ENCODE measurements around the gene UVRAG.
"Not testable (repeated sequence)": the region's sequence is repeated elsewhere in the genome, so short reads cannot be mapped to it uniquely, and the experiment has no call there.

UVRAG gene

DNA sequence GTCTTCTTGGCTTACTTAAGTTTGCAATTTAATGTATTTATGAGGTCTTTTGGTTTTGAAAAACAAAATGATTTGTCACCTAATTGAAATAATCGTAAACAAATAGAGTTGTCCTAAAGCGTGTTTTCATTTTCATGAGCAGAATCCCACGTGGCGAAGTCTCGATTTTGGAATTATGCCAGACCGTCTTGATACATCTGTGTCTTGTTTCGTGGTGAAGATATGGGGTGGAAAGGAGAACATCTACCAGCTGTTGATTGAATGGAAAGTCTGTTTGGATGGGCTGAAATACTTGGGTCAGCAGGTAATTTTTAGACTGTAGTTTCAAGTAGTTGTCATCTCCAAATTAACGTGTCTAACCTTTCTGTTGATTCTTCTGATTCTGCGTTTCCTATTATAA is 64.7 kb downstream of the UVRAG start:
- no peak for DNase-seq (ENCODE audit: low read depth)

DNA sequence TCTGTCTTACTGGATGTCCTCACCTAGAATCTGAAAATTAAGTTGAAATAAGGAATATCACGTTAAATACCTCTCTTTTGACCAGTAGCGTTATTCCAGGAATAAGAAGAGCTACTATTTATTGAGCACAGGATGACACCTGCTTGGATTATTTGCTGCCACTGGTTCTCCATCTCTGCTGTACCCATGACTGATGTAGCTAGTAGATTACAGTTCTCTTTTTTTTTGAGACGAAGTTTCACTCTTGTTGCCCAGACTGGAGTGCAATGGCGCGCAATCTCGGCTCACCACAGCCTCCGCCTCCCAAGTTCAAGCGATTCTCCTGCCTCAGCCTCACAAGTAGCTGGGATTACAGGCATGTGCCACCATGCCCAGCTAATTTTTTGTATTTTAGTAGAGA is 65.3 kb downstream of the UVRAG start:
- DNase-seq (ENCODE audit: low read depth) = not testable (repeated sequence)

DNA sequence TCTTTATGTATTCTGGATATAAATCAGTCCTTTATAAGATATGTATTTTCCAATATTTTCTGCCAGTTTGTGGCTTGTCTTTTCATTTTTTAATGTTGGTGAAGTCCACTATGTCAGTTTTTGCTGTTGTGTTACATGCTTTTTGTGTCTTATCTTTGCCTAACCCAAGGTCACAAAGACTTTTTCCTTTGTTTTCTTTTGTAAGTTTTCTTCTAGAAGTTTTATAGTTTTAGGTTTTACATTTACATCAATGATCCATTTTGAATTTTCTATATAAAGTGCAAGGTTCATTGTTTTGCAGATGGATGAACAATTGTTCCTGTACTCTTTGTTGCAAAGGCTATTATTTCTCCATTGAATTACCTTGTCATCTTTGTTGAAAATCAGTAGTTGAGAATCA is 69.3 kb downstream of the UVRAG start:
- DNase-seq (ENCODE audit: low read depth) = no peak

DNA sequence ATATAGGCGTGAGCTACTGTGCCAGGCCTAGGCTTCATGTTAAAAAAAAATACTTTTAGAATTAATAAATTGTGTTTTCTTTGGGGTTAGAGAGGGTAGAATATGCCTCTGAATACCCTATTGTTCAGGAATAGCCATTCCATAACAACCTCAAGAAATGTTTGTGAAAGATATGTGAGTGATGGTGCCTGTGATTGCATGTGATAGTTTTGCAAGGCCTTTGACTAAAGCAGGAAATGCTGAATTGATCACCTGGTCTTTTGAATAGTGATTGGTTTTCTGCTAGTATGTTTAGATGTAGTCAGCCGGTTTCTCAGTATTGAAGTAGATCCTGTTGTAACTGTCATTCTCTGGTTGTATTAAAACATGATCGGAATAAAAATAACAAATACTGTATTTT is 73.4 kb downstream of the UVRAG start:
- no peak for DNase-seq (ENCODE audit: low read depth)

DNA sequence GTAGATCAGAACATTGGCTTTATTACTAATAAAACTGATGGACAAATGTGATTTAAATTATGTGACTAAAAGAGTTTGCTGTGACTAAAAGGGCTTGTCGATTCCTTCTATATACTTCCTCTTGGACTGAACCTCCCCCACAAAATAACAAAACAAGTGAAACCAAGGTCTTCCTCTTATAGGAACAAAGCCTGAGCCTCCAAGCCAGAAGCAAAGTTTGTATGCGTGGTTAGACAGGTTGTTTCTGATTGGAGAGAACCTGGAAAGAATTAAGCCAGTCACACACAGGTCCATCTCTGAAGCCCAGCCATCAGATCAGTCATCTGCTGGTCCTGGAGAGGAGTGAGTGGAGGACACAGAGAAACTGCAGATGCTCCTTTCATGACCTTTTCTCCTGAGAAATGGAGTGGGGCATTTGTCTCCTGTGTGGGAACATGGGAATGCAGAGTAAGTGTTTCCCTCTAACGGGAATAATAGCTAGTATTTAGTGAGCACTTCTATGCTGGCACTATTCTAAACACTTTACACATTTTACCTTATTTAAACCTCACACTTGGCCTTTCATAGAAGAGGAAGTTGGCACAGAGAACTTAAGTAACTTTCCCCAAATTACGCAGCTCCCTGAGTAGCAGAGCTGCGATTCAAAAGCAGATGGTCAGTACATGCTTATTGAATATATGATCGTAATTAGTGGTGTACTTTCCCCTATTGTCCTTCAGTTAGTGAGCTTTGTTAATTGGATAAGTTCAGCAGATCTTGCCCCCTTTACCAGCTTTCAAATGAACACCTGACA is 77.1 kb downstream of the UVRAG start:
- no peak for DNase-seq (ENCODE audit: low read depth)

DNA sequence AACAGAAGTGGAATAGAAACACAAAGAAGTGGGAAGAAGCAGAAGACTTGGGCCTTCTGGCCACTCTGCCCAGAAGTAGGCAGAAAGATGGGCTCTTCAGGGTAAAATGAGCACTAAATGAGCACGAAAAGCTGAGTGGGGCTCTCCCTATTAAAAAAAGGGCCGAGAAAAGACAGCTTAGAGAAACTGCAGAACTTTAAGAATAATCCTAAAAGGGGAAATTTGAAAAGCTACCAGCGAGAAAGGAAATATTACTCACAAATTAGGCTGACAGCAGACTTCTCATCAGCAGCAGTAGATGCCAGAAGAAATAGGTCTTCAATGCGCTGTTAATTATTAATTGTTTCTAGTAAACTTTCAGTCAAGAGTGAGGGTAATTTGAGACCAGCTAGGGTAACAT is 78.2 kb downstream of the UVRAG start:
- no peak for DNase-seq (ENCODE audit: low read depth)

DNA sequence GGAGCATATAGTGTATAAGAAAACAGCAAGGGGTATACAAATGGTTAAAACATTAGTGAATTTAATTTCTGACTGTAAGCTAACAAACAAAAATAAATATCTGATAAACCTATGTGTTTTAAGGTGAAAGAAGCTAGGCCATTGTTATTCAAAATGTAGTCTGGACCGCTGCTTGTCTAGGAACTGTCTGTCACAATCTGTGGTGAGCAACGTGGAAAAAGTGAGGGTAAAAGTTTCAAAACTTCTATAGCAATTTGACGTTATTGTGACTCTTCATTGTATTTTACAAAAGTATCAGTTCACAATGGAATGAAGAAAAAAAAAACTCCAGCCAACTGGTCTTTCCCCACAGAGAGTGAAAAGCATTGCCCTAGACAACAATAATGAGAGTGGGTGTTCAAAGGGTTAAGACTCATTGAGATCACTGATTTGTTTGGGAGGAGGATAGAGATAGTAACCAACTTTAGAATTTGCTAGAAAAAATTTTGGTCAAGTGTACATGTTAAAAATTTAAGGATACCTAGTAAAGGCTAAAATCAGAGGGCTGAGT is 79.1 kb downstream of the UVRAG start:
- no peak for DNase-seq (ENCODE audit: low read depth)

DNA sequence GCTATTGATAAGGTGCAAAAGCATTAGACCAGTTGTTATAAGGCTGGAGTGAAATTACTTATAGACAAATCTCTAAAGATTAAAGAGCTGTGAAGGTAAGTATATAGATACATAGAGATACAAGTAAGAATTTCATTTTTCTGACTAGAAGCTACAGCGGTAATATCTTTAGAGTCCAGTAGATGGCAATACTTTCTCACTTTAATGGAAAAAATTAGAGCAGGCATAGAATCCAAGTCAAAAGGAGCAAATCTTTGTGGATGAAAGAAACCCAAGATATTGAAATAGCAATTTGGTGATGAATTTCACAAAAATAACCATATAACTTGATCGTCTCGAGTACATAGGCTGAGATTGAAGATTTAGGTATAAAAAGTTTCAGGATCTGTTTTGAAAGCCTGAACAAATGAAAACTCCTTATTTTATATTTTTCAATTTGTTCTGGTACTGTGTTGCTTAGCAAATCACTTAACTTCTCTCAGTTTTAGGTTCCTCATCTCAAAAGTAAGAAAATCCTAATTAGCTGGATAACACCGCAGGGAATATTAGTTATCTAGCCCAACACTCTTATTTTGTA is 81.9 kb downstream of the UVRAG start:
- DNase-seq (ENCODE audit: low read depth) = no peak

DNA sequence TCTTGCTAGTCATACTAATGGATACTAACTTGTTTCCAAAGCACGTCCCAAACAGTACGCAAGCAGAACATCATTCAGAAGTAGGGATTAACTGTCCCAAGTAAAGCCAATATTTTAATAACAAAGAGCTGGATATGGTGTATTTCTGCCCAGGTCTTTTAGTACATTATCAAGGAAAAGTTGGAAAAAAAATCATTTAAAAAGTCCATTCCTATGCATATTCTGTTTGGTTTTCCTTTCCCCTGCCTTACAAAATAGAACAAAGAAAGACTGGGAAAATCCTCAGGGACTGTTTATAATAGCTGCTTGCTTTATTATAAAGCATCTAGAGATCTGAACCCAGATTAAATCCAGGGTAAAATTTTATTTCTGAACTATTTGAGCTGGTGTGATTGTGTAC is 83.9 kb downstream of the UVRAG start:
- no peak for DNase-seq (ENCODE audit: low read depth)

DNA sequence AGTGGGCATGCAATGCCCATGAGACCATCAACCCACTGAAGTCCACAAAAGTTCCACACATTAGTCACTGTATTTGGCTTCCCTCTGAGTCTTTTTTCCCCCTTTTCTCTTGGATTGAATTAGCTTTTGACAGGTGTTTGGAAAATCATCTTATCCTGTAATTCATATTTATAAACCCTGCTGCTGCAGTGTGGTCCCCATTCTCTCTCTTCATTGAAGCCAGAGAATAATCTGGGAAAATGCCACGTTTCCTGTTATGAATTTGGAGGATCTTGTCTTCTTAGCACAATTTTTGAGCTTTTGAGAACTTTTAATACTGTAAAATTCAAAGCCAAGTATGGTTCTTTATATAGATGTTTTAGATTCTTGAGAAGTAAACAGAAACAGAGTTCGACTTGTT is 84.8 kb downstream of the UVRAG start:
- DNase-seq (ENCODE audit: low read depth) = no peak

DNA sequence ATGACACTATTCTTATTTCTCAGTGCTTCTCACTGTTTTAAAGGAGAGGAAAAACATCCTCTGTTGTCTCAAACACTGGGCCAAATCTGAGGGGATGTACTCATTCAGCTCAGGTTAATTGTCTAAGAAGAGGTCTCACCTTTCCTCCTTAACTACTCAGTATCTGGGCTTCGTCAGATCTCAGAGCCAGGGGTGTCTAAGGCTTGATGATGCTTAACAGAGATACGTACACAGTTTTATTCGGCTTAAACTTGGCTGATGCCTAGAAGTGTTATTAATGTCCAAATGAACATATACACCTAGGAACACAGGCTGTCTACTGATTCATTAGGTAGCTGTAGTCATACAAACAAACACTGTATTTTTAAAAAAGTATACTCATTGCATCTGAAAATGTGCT is 85.8 kb downstream of the UVRAG start:
- no peak for DNase-seq (ENCODE audit: low read depth)

DNA sequence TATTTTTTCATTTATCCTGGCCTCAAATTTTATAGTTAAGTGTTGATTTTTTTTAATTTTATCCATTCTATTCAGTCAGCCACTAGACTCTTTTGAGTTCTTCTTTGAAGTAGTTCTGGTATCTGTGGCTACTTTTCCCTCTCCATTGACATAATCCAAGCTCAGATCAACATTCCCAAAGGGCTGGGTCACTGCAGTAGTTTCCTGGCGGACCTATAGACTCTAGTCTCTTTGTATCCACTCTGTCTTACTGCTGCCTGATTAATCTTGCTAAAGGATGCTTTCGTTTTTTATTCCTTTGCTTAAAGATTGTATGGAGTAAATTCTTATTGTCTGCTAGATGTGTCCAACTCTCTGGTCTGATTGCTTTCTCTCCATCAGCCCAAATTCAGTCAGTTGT is 87.6 kb downstream of the UVRAG start:
- DNase-seq (ENCODE audit: low read depth) = no peak

DNA sequence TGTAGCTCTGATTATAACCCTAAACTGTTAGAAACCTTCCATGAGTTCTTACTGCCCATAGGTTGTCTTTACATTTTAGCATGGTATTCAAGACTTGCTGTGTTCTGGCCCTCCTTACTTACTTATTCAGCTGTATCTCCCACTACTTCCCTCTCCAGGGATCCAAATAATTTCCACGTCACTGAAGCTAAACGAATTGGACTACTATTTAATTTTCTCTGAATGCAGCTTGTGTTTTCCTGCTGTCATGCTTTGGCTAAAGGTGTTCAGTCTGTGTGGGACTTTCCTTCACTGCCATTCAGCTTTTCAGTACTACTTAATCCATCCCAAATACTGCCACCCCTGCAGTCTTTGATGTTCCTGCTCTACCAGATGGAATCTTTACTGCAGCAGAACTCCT is 88.3 kb downstream of the UVRAG start:
- no peak for DNase-seq (ENCODE audit: low read depth)

DNA sequence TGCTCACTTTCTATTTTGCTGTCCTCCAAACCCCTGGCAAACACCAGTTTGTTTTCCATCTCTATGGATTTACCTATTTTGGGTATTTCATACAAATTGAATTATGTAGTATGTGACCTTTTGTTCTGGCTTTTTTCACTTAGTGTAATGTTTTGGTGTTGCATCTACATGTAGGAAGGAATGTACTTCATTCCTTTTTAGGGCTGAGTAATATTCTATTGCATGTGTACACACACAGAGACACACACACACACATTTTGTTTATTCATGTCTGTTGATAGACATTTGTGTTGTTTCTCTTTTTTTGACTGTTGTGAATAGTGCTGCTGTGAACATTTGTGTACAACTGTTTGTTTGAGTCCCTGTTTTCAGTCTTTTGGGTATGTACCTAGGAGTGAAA is 90.4 kb downstream of the UVRAG start:
- DNase-seq (ENCODE audit: low read depth) = no peak

DNA sequence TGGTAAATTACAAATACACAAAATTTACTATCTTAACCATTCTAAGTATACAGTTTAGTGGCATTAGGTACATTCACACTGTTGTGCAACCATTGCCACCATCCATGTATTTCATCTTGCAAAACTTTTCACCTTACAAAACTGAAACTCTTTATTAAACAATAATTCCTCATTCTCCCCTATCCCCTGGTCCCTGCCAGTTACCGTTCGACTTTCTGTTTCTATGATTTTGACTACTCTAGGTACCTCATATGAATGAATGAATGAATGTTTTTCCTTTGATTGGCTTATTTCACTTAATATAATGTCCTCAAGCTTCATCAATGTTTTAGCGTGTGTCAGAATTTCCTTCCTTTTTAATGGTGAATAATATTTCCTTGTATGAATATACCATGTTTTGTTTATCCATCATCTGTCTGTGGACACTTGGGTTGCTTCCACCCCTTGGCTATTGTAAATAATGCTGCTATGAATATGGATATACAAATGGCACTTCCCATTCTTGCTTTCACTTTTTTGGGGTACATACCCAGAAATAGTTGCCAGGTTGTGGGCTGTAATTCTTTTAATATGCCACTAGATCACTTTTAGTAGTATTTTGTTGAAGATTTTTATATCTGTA is 93.0 kb downstream of the UVRAG start:
- no peak for DNase-seq (ENCODE audit: low read depth)

DNA sequence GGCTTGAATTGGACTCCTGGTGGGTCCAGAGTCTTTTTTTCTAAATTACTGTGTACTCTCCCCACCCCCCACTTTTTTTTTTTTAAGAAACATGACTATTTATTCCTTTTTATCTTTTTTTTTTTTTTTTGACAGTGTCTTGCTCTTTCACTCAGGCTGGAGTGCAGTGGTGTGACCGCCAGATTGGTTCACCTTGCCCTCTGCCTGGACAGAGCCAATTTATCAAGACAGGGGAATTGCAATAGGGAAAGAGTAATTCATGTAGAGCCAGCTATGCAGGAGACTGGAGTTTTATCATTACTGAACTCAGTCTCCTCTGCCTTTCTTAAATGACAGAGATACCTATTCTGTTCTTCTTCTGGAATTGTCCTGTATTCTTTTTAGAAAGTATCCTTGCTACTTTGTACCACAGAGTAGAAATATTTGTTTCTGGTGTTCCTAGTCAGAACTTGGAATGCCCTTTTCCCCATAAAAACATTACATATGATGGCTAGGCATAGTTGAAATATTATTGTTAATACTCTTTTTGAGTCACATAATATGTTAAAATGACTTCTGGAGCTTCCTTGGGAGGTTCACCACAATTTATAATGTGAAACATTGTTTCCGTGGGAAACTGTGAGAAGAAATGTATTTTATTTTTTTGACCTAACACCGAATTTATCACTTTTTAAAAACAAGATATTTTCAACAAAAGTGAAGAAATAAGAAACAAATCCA is 95.6 kb downstream of the UVRAG start:
- DNase-seq (ENCODE audit: low read depth) = no peak

DNA sequence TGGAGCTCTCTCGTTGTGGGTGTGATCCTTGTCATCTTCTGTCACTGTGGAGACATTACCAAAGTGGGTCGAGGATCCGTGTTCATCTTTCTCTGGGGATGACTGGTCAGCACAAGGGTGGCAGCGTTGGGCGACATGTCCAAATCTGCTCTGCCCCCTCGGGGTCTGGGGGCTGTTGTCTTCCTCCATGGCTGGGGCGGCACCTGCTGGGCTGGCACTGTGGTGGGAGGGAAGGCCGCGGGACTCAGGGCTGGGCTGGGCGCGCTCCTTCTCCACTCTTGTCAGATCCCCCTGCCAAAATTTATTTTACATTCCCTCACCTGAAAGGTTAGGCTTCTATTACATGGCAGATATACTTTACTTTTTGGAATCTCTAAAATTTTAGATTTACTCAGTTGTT is 96.4 kb downstream of the UVRAG start:
- no peak for DNase-seq (ENCODE audit: low read depth)

DNA sequence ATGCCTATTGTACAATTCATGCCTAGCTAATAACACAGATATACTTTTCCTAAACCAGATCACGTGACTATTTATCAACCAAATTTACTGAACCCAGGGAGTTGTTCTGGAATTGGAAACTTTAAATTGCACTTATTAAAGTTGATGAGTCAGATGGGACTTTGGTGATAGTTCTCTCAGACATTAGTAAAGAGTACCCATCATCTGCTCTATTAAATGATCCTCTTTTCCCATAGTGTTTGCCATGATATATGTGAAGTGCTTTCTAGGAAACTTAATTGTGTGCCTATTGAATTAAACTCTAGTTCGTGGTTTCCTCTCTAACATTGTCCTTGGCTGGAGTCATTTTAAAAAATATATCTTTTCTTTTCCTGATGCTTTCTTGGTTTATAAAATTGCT is 99.0 kb downstream of the UVRAG start:
- DNase-seq (ENCODE audit: low read depth) = no peak

DNA sequence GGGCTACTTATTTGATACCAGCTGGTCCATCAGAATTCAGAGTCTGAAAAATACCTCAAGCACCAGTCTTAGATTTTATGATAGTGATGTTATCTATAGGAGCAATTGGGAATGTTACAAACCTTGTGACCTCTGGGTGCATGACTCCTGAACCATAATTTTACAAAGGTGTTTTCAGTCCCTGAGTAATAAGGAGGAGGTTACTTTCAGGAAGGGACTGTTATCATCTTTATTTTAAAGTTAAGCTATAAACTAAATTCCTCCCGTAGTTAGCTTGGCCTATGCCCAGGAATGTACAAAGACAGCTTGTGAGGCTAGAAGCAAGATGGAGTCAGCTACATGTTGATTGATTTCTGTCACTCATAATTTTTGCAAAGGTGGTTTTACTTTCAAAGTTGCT is 101.9 kb downstream of the UVRAG start:
- no peak for DNase-seq (ENCODE audit: low read depth)

DNA sequence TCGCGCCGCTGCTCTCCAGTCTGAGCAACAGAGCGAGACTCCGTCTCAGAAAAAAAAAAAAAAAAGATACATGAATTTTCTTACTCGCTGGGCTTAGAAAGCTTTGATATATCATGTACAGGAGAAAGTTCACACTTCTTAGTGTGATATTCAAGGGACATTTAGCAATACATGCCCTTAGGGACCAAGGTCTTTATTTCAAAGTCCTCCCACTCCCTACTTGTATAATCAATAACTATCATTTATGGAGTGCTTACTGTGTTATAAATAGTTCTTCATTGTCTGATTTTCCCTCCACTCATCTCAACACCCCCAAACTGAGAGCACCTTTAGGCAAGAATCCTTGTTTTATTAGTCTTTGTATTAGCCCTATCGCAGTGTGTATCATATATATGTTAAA is 103.3 kb downstream of the UVRAG start:
- no peak for DNase-seq (ENCODE audit: low read depth)

DNA sequence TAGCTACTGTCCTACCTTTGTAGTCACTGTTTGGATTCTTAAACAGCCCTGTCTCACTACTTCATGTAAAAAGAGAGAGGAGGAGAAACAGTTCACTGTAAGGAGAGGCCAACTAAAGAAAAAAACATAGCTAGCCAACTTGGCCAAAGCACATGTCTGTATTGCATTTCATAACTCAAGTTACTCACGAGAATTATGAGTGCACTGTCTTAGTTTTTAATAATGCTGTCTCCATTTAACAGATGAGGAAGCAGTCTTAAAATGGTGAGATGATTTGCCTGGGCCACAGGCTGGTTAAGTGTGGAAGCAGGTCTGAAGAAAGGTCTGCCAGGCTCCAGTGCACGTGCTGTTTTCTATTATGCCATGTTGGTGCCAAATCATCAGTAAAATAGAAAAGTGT is 104.5 kb downstream of the UVRAG start:
- DNase-seq (ENCODE audit: low read depth) = no peak

DNA sequence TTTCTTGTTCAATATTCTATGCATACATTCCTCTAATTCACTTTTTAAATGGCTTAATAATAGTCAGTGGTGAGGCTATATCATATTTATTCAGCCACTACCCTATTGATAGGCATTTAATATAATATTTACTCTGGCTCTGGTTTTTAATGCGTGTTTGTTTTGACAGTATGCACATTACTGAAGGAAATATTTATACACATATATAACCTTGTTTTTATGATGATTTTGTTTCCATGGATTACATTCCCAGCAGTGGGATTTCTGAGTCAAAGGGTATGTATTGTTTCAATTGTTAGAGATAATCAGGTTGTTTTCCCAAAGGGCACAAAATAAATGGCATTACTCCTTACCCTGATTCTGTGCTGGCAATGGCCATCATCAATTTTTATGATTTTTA is 105.8 kb downstream of the UVRAG start:
- DNase-seq (ENCODE audit: low read depth) = no peak

DNA sequence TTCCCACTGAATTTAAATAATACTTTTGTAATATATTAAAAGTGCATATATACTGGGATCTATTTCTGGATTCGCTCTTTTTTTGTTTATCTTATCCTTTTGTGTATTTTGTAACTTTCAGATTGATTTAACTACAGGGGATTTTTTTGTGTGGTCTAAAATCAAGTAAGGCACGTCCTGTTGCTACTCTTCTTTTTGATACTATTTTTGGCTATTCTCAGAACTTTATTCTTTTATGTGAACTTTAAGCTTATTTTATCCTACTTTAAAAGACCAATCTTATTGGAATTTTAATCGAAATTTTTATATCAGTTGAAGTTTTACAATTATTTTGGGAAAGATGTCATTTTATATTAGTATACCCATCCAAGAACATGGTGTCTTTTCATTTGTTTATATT is 106.8 kb downstream of the UVRAG start:
- no peak for DNase-seq (ENCODE audit: low read depth)
